ENCODE results near the gene SOX18. TPM values are rescaled to one million over a fixed set of nuclear protein-coding genes. Genes with fewer than 3 reads are reported as not detected.
A peak's percentile ranks its signal among the peaks of the same experiment; 100 is the strongest.

Gene SOX18
- total and polyA plus RNA-seq, 2 of the 13 experiments (the other 11 are each of a cell fraction or from before 2014, with no cell fraction given): 1.6 to 1.9 TPM

DNA sequence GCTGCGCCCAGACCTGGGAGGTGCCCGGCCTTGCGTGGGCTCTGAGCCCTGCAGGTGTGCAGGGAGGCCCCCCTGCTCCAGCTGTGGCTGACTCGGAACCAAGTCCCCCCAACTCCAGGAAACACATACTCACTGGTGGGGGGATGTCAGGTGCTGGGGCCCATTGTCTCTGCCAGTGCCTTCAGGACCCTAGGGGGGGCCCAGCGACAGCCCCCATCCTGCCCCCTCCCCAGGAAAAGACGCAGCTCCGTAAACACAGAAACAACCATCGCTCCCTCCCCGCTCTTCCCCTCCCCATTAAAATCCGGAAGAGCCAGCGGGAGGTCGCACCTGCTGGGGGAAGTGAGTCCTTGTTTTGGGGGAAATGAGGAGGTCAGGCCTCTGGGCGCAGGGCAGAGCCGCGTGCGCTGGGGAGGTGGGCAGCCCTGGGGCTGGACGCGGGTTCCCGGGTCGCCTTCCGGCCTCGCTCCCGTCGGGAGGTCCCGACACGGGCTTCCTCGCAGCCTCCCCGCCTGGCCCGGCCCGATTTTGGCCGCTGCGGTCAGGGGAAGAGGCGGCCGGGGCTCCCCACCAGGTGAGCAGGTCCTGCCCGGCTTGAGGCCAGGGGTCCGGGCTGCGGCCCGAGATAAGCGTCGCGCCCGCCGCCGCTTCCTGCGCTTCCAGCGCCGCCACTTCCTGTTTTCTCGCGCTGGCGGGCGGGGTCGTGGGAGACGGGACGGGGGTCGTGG is 7.2 kb downstream of the SOX18 start (continued):
- TF ChIP-seq CREM (IDR thresholded peaks at IDR 0.05): no peak
- TF ChIP-seq CREM (CRISPR knock-in tag; IDR thresholded peaks at IDR 0.05): no peak
- no peak for TF ChIP-seq RFXANK (CRISPR knock-in tag; IDR thresholded peaks at IDR 0.05)
- TF ChIP-seq ZNF143 (CRISPR knock-in tag; IDR thresholded peaks at IDR 0.05): no peak
- TF ChIP-seq ZNF7 (CRISPR knock-in tag; IDR thresholded peaks at IDR 0.05): no peak
- TF ChIP-seq SMC3 (IDR thresholded peaks at IDR 0.05; ENCODE audit: low read length): no peak
- 0 out of 2 replicates have a peak, but pooled peaks have one; percentile 35 for TF ChIP-seq MAZ (IDR thresholded peaks at IDR 0.05; ENCODE audit: borderline replicate concordance, low read depth, low read length)
- TF ChIP-seq MAZ (CRISPR knock-in tag; IDR thresholded peaks at IDR 0.05; ENCODE audit: low read depth): peak; percentile 69; the same call in 1 of the 2 replicates
- TF ChIP-seq, protein P1, sequence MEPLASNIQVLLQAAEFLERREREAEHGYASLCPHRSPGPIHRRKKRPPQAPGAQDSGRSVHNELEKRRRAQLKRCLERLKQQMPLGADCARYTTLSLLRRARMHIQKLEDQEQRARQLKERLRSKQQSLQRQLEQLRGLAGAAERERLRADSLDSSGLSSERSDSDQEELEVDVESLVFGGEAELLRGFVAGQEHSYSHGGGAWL (CRISPR knock-in tag; IDR thresholded peaks at IDR 0.05): peak; percentile 74
- peak; percentile 79 for TF ChIP-seq ZBTB7B (CRISPR knock-in tag; IDR thresholded peaks at IDR 0.05)
- no peak for TF ChIP-seq SP1 (IDR thresholded peaks at IDR 0.05)
- TF ChIP-seq SP1 (CRISPR knock-in tag; IDR thresholded peaks at IDR 0.05): peak; percentile 36; the same call in 1 of the 2 replicates
- no peak; the same call in 1 of the 2 replicates for TF ChIP-seq ZNF766 (CRISPR knock-in tag; IDR thresholded peaks at IDR 0.05; ENCODE audit: borderline replicate concordance)
- TF ChIP-seq, protein P2, sequence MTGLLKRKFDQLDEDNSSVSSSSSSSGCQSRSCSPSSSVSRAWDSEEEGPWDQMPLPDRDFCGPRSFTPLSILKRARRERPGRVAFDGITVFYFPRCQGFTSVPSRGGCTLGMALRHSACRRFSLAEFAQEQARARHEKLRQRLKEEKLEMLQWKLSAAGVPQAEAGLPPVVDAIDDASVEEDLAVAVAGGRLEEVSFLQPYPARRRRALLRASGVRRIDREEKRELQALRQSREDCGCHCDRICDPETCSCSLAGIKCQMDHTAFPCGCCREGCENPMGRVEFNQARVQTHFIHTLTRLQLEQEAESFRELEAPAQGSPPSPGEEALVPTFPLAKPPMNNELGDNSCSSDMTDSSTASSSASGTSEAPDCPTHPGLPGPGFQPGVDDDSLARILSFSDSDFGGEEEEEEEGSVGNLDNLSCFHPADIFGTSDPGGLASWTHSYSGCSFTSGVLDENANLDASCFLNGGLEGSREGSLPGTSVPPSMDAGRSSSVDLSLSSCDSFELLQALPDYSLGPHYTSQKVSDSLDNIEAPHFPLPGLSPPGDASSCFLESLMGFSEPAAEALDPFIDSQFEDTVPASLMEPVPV (CRISPR knock-in tag; IDR thresholded peaks at IDR 0.05): no peak
- TF ChIP-seq ZNF660 (CRISPR knock-in tag; IDR thresholded peaks at IDR 0.05; ENCODE audit: borderline replicate concordance, low read depth): no peak
- TF ChIP-seq SMAD1 (CRISPR knock-in tag; IDR thresholded peaks at IDR 0.05; ENCODE audit: borderline replicate concordance, low read depth): peak; percentile 97; the same call in 1 of the 2 replicates
- no peak for TF ChIP-seq ZNF3 (CRISPR knock-in tag; IDR thresholded peaks at IDR 0.05)
- TF ChIP-seq RXRB (CRISPR knock-in tag; IDR thresholded peaks at IDR 0.05; ENCODE audit: borderline replicate concordance): 0 out of 2 replicates have a peak, but pooled peaks have one; percentile 31
- no peak for TF ChIP-seq CREB1 (IDR thresholded peaks at IDR 0.05)
- TF ChIP-seq CREB1 (CRISPR knock-in tag; IDR thresholded peaks at IDR 0.05): no peak
- peak; percentile 63; the same call in 1 of the 2 replicates for TF ChIP-seq ZNF768 (CRISPR knock-in tag; IDR thresholded peaks at IDR 0.05)
- TF ChIP-seq EHMT2 (IDR thresholded peaks at IDR 0.05; ENCODE audit: borderline replicate concordance, low read depth, low read length): no peak
- TF ChIP-seq PPARG (CRISPR knock-in tag; conservative IDR thresholded peaks at IDR 0.05): 0 out of 2 replicates have a peak, but pooled peaks have one; percentile 32
- 0 out of 2 replicates have a peak, but pooled peaks have one; percentile 55 for TF ChIP-seq CC2D1A (CRISPR knock-in tag; IDR thresholded peaks at IDR 0.05)
- TF ChIP-seq ZNF878 (CRISPR knock-in tag; IDR thresholded peaks at IDR 0.05): peak; percentile 58; the same call in 1 of the 2 replicates
- TF ChIP-seq, protein P3, sequence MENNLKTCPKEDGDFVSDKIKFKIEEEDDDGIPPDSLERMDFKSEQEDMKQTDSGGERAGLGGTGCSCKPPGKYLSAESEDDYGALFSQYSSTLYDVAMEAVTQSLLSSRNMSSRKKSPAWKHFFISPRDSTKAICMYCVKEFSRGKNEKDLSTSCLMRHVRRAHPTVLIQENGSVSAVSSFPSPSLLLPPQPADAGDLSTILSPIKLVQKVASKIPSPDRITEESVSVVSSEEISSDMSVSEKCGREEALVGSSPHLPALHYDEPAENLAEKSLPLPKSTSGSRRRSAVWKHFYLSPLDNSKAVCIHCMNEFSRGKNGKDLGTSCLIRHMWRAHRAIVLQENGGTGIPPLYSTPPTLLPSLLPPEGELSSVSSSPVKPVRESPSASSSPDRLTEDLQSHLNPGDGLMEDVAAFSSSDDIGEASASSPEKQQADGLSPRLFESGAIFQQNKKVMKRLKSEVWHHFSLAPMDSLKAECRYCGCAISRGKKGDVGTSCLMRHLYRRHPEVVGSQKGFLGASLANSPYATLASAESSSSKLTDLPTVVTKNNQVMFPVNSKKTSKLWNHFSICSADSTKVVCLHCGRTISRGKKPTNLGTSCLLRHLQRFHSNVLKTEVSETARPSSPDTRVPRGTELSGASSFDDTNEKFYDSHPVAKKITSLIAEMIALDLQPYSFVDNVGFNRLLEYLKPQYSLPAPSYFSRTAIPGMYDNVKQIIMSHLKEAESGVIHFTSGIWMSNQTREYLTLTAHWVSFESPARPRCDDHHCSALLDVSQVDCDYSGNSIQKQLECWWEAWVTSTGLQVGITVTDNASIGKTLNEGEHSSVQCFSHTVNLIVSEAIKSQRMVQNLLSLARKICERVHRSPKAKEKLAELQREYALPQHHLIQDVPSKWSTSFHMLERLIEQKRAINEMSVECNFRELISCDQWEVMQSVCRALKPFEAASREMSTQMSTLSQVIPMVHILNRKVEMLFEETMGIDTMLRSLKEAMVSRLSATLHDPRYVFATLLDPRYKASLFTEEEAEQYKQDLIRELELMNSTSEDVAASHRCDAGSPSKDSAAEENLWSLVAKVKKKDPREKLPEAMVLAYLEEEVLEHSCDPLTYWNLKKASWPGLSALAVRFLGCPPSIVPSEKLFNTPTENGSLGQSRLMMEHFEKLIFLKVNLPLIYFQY (CRISPR knock-in tag; IDR thresholded peaks at IDR 0.05; ENCODE audit: borderline replicate concordance): no peak
- no peak for TF ChIP-seq ZNF256 (CRISPR knock-in tag; conservative IDR thresholded peaks at IDR 0.05)
- TF ChIP-seq MAF1 (CRISPR knock-in tag; IDR thresholded peaks at IDR 0.05; ENCODE audit: borderline replicate concordance): no peak

Measured in HepG2 (cell line).